Mesenteric fat pad (tissue), 1 donor: ENCODE results near the gene SMARCD2. TPM values are rescaled to one million over a fixed set of nuclear protein-coding genes. Genes with fewer than 3 reads are reported as not detected.
"Not testable (repeated sequence)": the region's sequence is repeated elsewhere in the genome, so short reads cannot be mapped to it uniquely, and the experiment has no call there.

Source experiments
- DNase-seq: peaks from one replicate; pipeline ENCODE4 v3.0.0-alpha.2; 2020; ENCODE audit warnings: low spot score
- total RNA-seq: library from RNA; stranded (reverse); fragmentation: NEBNext Ultra II Directional; extraction: Animal tissue kit (Norgen Biotek cat#: 25700); gene quantifications from one replicate; pipeline ENCODE4 v1.2.1, GENCODE V29; 2021
- donor health status: DM: yes; HTN: yes; CAD: no.

Gene SMARCD2
- total RNA-seq, 1 donor from 2014 or later: 57.4 TPM

DNA sequence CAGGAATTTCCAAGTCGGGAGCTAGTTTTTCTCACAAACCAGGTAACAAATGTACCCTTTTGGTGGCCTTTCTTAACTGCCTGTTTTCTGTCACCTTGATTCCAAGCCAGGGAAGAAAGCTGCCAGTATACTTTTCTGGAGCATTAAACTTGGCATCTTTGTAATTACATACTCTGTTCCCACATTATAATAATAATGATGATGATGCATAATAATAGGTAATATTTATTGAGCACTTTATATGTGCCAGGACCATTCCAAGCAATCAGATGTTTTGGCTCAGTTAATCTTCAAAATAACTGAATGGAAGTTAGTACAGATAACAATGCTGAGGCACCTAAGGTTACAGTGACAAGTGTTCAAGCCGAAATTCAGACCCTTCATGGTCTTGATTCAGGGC is 26.4 kb downstream of the SMARCD2 start:
- DNase-seq: no peak

GRCh38 chr17:63809970-63810369 is 32.5 kb downstream of the SMARCD2 start:
- no peak for DNase-seq

DNA sequence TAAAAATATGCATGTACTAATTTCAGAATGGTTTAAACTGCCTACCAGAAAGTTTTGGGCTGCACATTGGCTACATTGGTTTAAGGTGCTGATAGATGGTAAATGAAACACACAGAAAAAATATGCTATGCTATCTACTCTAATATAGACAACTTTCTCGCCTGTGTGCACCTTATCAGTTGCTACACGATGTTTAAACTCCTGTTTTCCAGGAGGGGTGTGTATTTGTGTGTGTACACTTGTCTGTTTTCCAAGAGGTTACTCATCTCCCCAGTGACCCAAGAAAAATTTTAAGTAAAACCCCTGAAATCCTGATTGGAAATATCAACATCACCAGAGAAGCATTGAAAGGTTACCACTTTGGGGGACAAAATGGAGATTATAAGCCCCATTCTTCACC is 36.9 kb downstream of the SMARCD2 start:
- no peak for DNase-seq

GRCh38 chr17:63804328-63804727 is 38.2 kb downstream of the SMARCD2 start:
- DNase-seq: no peak

- no peak for DNase-seq
These were observed 41.7 kb downstream of the SMARCD2 start for GRCh38 chr17:63800783-63801182.

- no peak for DNase-seq
These were observed 43.8 kb downstream of the SMARCD2 start for GRCh38 chr17:63798572-63799106.

DNA sequence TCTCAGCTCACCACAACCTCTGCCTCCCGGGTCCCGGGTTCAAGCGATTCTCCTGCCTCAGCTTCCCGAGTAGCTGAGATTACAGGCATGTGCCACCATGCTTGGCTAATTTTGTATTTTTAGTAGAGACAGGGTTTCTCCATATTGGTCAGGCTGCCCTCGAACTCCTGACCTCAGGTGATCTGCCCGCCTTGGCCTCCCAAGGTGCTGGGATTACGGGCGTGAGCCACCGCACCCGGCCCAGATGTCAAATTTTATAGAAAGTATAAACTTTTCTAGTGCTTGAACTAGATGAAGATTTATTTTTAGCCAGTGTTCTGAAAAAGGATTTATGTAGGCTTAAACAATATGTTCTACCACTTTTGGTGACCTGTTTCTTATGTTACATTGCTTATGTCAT is 46.1 kb downstream of the SMARCD2 start:
- DNase-seq: not testable (repeated sequence)

DNA sequence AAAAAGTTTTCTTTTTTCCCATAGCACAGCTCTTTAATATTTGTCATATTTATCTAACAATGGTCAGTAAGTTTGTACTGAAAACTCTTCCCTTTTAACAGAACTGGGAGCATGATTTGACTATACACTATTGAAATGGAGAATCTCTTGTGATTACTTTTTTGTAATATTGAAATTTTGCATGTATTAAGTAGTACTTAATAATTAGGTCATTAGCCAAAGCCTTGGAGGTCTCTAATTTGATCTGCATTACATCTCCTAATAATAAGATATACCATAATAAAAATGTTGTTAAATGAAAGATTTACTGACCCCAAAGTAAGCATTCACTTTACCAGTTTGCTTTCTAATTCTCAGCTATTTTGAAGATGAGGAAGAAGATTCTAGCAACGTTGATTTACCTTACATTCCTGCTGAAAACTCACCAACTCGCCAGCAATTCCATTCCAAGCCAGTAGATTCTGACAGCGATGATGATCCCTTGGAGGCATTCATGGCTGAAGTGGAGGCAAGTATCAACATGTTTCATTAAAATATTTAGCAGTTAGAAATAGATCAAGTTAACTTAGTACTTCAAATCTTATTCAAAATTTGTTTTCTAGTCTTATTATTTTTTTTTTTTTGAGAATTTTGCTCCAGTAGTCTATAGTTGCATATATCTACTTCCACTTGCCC is 50.3 kb downstream of the SMARCD2 start:
- no peak for DNase-seq

DNA sequence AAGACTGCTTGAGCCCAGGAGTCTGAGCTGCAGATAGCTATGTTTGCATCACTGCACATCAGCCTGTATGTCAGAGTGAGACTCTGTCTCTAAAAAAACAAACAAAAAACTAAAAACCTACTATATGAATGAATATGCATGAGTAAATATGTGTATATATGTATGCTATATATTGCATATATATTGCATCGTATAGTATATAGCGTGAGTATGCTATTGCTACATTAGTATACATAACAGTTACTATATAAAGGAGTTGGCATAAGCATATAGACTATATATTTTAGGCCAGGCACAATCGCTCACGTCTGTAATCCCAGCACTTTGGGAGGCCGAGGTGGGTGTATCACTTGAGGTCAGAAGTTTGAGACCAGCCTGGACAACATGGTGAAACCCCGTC is 52.4 kb downstream of the SMARCD2 start:
- DNase-seq: no peak

- DNase-seq: no peak
These were observed 55.3 kb downstream of the SMARCD2 start for GRCh38 chr17:63786971-63787711.

GRCh38 chr17:63786117-63786516 is 56.4 kb downstream of the SMARCD2 start:
- no peak for DNase-seq

DNA sequence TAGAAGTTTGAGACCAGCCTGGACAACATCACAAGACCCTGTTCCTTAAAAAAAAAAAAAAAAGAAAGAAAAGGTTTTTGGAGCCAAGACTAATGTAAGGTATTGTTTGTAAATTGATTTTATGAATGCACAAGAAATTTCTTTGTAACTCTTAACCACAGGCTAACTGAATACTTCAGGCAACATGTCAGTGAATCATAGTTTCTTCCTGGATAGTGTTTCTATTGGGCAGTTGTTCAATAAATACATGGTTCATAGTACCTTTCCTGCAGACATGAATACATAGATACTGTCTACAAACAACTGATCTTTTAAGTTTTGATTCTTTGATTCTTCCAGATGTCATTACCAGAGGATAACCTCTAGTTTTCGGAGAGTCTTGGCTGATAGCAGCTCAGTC is 56.9 kb downstream of the SMARCD2 start:
- DNase-seq: no peak

- no peak for DNase-seq
These were observed 59.0 kb downstream of the SMARCD2 start for GRCh38 chr17:63783522-63783921.

Other genes with a start within 250 kb of the SMARCD2 start
- gene TACO1, start 241.8 kb downstream of the SMARCD2 start, total RNA-seq: 17.1 TPM
- 48.8 TPM for gene MAP3K3, start 220.3 kb downstream of the SMARCD2 start, total RNA-seq
- gene LIMD2, start 142.6 kb downstream of the SMARCD2 start, total RNA-seq: 11.3 TPM
- gene STRADA, start 100.9 kb downstream of the SMARCD2 start, total RNA-seq: 34.3 TPM
- 110 TPM for gene CCDC47, start 69.1 kb downstream of the SMARCD2 start, total RNA-seq
- 130 TPM for gene DDX42, start 68.5 kb downstream of the SMARCD2 start, total RNA-seq
- gene PSMC5, start 15.3 kb downstream of the SMARCD2 start, total RNA-seq: 115 TPM
- 28.8 TPM for gene FTSJ3, start 15.0 kb downstream of the SMARCD2 start, total RNA-seq
- gene CSH2, start 31.0 kb upstream of the SMARCD2 start, total RNA-seq: not detected
- gene GH2, start 39.3 kb upstream of the SMARCD2 start, total RNA-seq: not detected
- gene CSH1, start 53.9 kb upstream of the SMARCD2 start, total RNA-seq: not detected
- gene CSHL1, start 68.6 kb upstream of the SMARCD2 start, total RNA-seq: not detected
- gene GH1, start 76.2 kb upstream of the SMARCD2 start, total RNA-seq: not detected
- gene CD79B, start 89.6 kb upstream of the SMARCD2 start, total RNA-seq: 4.3 TPM
- gene SCN4A, start 130.2 kb upstream of the SMARCD2 start, total RNA-seq: 27.1 TPM
- 0.90 TPM for gene PRR29, start 155.7 kb upstream of the SMARCD2 start, total RNA-seq
- 75.2 TPM for gene ICAM2, start 177.9 kb upstream of the SMARCD2 start, total RNA-seq